Right lobe of liver (tissue), 4 donors: ENCODE data around the gene GRIA1.

Source experiments
- CTCF ChIP-seq, 4 donors: fragments of 200-600 bp in 3 of 4; fragments of 450-650 bp in 1 of 4; IDR thresholded peaks; one replicate each; pipeline versions ENCODE4 v1.5.1 to v1.8.0; 2016 to 2022; ENCODE audit warnings: antibody characterized with exemption in 4 of 4, mild to moderate bottlenecking in 2 of 4
- POLR2A ChIP-seq: fragments of 450-650 bp; IDR thresholded peaks from one replicate; pipeline ENCODE4 v1.6.1; 2017; ENCODE audit warnings: antibody characterized with exemption, mild to moderate bottlenecking
- donor health status: DM: no; HTN: no; CAD: no.
- donor health status: DM: no; HTN: no; CAD: no.
- donor health status: DM: no; HTN: yes; CAD: no.

DNA sequence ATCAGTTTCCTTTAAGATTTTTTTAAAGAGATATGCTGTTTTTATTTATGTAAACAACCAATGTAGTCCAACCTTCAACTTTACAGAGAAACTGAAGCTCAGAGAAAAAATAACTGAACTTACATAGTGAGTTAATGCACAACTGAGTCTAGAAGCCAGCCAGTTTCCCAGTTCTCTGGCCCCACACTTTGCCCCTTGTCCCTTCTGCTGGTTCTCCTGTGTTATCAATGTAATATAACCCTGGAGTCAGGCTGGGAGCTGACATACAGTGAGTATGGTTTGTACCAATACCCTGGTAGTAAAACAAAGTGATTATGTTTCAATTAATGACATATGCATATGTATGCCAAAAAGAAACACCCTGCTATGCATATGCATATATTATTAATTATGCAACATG is 32.2 kb upstream of the GRIA1 start:
- TF ChIP-seq CTCF (IDR thresholded peaks at IDR 0.05) (no peak), POLR2A (no peak)
